ENCODE results near the gene NFATC4.

Gene NFATC4

GRCh38 chr14:24362241-24362960 is 5.6 kb upstream of the NFATC4 start:
- POLR2A ChIA-PET, result interaction anchor here (1.3 kb wide), 2 partner anchors 68 to 70 kb away, joined by 3 to 4 read pairs; partner anchors contain the start of gene KHNYN
- no peak overlapping the region for H3K4me3 ChIP-seq (ENCODE audit: low read depth, low read length)
- H3K36me3 ChIP-seq (ENCODE audit: control insufficient read depth in 2 of 2, insufficient read depth in 1 of 2, low read length in 2 of 2), result no peaks in the 10 kb centered on the region
- no peak overlapping the region for H3K27ac ChIP-seq (ENCODE audit: extremely low read depth, low read depth, low read length)
- H3K4me1 ChIP-seq (ENCODE audit: control insufficient read depth, insufficient read depth, low read length), result peaks cover 9% of the 10 kb centered on the region
- TF ChIP-seq GLIS2 (tag by site-specific recombination; IDR thresholded peaks at IDR 0.05) (no peak), ZNF148 (tag by site-specific recombination; IDR thresholded peaks at IDR 0.05; ENCODE audit: borderline replicate concordance) (no peak), ZNF571 (tag by site-specific recombination; IDR thresholded peaks at IDR 0.05) (no peak), SCRT2 (tag by site-specific recombination; IDR thresholded peaks at IDR 0.05) (no peak), TSHZ1 (tag by site-specific recombination; IDR thresholded peaks at IDR 0.05; ENCODE audit: borderline replicate concordance) (no peak), ZNF175 (tag by site-specific recombination; IDR thresholded peaks at IDR 0.05) (no peak), ZNF510 (tag by site-specific recombination; IDR thresholded peaks at IDR 0.05; ENCODE audit: insufficient replicate concordance) (no peak), ZBTB7A (tag by site-specific recombination; IDR thresholded peaks at IDR 0.05; ENCODE audit: low read depth) (no peak), SETDB1 (IDR thresholded peaks at IDR 0.05; ENCODE audit: insufficient read length, low read length) (no peak), ZNF391 (tag by site-specific recombination; IDR thresholded peaks at IDR 0.05; ENCODE audit: borderline replicate concordance, low read depth) (no peak), ZNF518A (tag by site-specific recombination; conservative IDR thresholded peaks at IDR 0.05; ENCODE audit: low read depth) (no peak)
- CTCF ChIA-PET, result interaction anchor here (0.6 to 3.4 kb wide), 10 partner anchors 11 to 74 kb away, joined by 3 to 41 read pairs (median 4); partner anchors contain the start of genes CBLN3, CIDEB and KHNYN
- no peaks in the 10 kb centered on the region for H3K9me3 ChIP-seq (ENCODE audit: control insufficient read depth, insufficient read depth, low read depth, low read length)

- H3K27ac ChIP-seq (ENCODE audit: extremely low read depth, low read depth, low read length), result no peak overlapping the region
- CTCF ChIA-PET, result interaction anchor here (0.7 to 3.4 kb wide), 4 partner anchors 26 to 354 kb away, joined by 3 to 41 read pairs (median 14); partner anchors contain the start of genes CBLN3 and KHNYN
- H3K4me1 ChIP-seq (ENCODE audit: control insufficient read depth, insufficient read depth, low read length), result peaks cover 12% of the 10 kb centered on the region
- H3K4me3 ChIP-seq (ENCODE audit: low read depth, low read length), result no peak overlapping the region
- H3K9me3 ChIP-seq (ENCODE audit: control insufficient read depth, insufficient read depth, low read depth, low read length), result no peaks in the 10 kb centered on the region
- no peaks in the 10 kb centered on the region for H3K36me3 ChIP-seq (ENCODE audit: control insufficient read depth in 2 of 2, insufficient read depth in 1 of 2, low read length in 2 of 2)
- POLR2A ChIA-PET, result no interaction called here
- no peak for TF ChIP-seq ZNF37A (tag by site-specific recombination; IDR thresholded peaks at IDR 0.05)
- TF ChIP-seq ZFP41 (tag by site-specific recombination; IDR thresholded peaks at IDR 0.05; ENCODE audit: borderline replicate concordance), result no peak
- no peak for TF ChIP-seq REST (tag by site-specific recombination; IDR thresholded peaks at IDR 0.05)
- TF ChIP-seq ZBTB7A (tag by site-specific recombination; IDR thresholded peaks at IDR 0.05; ENCODE audit: low read depth), result no peak
- TF ChIP-seq ZNF558 (tag by site-specific recombination; IDR thresholded peaks at IDR 0.05), result no peak
- TF ChIP-seq ZNF335 (tag by site-specific recombination; conservative IDR thresholded peaks at IDR 0.05), result no peak
- no peak for TF ChIP-seq ZNF692 (tag by site-specific recombination; IDR thresholded peaks at IDR 0.05)
These were observed 4.6 kb upstream of the NFATC4 start for GRCh38 chr14:24363401-24363800.

Data from HEK293 (cell line).